ENCODE data around the gene CCL5.

GRCh38 chr17:35914354-35914753 is 34.2 kb upstream of the CCL5 start:
- TF ChIP-seq REST (IDR thresholded peaks at IDR 0.05), result no peak
- TF ChIP-seq CTCF (IDR thresholded peaks at IDR 0.05), result no peak
- TF ChIP-seq RAD21 (conservative IDR thresholded peaks at IDR 0.05 in 1 of 2, IDR thresholded peaks at IDR 0.05 in 1 of 2), result no peak
- no peak for TF ChIP-seq POLR2A (IDR thresholded peaks at IDR 0.05; ENCODE audit: low read length)
- TF ChIP-seq HMGXB4 (CRISPR knock-in tag; IDR thresholded peaks at IDR 0.05; ENCODE audit: borderline replicate concordance), result no peak
- TF ChIP-seq USF2 (IDR thresholded peaks at IDR 0.05), result no peak
- no peak for TF ChIP-seq EP300 (IDR thresholded peaks at IDR 0.05)
- TF ChIP-seq MYC (IDR thresholded peaks at IDR 0.05; ENCODE audit: borderline replicate concordance, low read length), result no peak
- TF ChIP-seq CHD4 (IDR thresholded peaks at IDR 0.05; ENCODE audit: borderline replicate concordance), result no peak
- TF ChIP-seq BHLHE40 (IDR thresholded peaks at IDR 0.05; ENCODE audit: low read depth, low read length), result no peak
- TF ChIP-seq MAX (IDR thresholded peaks at IDR 0.05), result no peak
- no peak for TF ChIP-seq FOSL2 (IDR thresholded peaks at IDR 0.05)
- no peak for TF ChIP-seq FOSL2 (CRISPR knock-in tag; IDR thresholded peaks at IDR 0.05)

Measured in A549 (cell line).